Thoracic aorta (tissue), 2 donors: ENCODE results near the gene TRIO. TPM values are rescaled to one million over a fixed set of nuclear protein-coding genes. Genes with fewer than 3 reads are reported as not detected.

Experiments used
- ATAC-seq: fragments of 150-250 bp; one replicate; pipeline ENCODE4 v1.8.0; 2017; ENCODE audit warnings: low read depth; ENCODE audit not compliant: insufficient number of reproducible peaks, low FRiP score
- DNase-seq: peaks from one replicate; pipeline ENCODE4 v3.0.0-alpha.2; 2020; ENCODE audit warnings: low spot score
- H3K27ac ChIP-seq, 2 donors: fragments of 200-600 bp; sonication (generic); 1 replicate in 1 of 2; 2 replicates in 1 of 2; pipeline ENCODE4 v1.5.1; 2016; ENCODE audit warnings: mild to moderate bottlenecking in 2 of 2, moderate library complexity in 2 of 2
- H3K27me3 ChIP-seq: fragments of 200-600 bp; sonication (generic); replicated peaks from 2 replicates; pipeline ENCODE4 v1.6.0; 2016; ENCODE audit warnings: mild to moderate bottlenecking; ENCODE audit not compliant: insufficient read depth
- H3K36me3 ChIP-seq: fragments of 200-600 bp; sonication (generic); one replicate; pipeline ENCODE4 v1.5.1; 2016
- H3K4me1 ChIP-seq, 2 donors: fragments of 200-600 bp; sonication (generic); 1 replicate in 1 of 2; 2 replicates in 1 of 2; pipeline versions ENCODE4 v1.5.1 to v1.6.0; 2016; ENCODE audit warnings: low read depth in 2 of 2, mild to moderate bottlenecking in 1 of 2; ENCODE audit not compliant: control insufficient read depth in 1 of 2
- H3K4me3 ChIP-seq: fragments of 200-600 bp; sonication (generic); 2 replicates; pipeline ENCODE4 v1.5.1; 2016; ENCODE audit warnings: mild to moderate bottlenecking
- H3K9me3 ChIP-seq: fragments of 200-600 bp; sonication (generic); 2 replicates; pipeline ENCODE4 v1.5.1; 2016
- total RNA-seq, 2 donors: library from RNA; depleted of rRNA; stranded (reverse); fragments of >200 nt; gene quantifications; one replicate each; pipeline versions ENCODE4 v1.1.0 to v1.2.3, GENCODE V29; 2016
- TF ChIP-seq, protein P1 (sequence below): fragments of 200-600 bp; sonication (generic); IDR thresholded peaks from one replicate; pipeline ENCODE4 v1.5.1; 2019; ENCODE audit warnings: antibody characterized with exemption

Gene TRIO
- total RNA-seq, 2 donors from 2014 or later: 219 to 300 TPM

DNA sequence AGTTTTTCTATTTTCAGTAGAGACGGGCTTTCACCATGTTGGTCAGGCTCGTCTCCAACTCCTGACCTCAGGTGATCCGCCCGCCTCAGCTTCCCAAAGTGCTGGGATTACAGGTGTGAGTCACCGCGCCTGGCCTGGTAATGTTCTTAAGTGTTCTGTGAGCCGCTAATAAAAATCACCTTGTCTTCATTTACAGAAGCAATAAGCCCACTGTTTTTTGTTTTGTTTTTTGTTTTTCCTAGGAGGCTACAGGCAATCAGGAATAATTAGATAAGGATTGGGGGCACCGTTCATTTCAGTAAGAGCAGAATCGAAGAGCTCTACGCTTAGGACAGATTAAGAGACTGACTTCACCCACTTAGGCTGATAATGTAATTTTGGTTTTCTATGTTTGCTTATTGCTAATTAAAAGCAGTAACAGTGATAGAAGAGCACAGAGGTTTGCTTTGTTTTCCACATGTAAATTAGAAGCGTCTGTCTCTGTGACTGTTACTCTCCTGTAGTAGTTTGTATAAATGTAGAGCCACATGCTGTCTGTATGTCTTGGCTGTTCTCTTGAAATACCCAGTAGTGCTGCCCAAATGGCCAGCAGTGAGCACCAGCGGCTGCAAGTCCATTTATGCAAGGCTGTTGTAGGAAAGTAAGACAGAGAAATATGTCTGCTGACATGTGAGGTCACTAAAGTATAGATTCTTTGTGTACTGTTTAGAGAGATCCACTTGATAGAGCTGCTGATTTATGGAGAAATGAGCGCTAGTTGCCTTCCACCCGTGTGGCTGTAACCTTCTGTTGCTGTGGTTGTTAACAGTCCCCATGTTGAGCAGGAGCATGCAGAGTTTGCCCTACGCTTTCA is 30.5 kb downstream of the TRIO start:
- H3K27ac ChIP-seq: no peak overlapping the region
- H3K9me3 ChIP-seq: no peaks in the 10 kb centered on the region
- DNase-seq (no peak), ATAC-seq (no peak)
- H3K4me3 ChIP-seq: peak overlapping the region; percentile 20
- TF ChIP-seq, protein P1, sequence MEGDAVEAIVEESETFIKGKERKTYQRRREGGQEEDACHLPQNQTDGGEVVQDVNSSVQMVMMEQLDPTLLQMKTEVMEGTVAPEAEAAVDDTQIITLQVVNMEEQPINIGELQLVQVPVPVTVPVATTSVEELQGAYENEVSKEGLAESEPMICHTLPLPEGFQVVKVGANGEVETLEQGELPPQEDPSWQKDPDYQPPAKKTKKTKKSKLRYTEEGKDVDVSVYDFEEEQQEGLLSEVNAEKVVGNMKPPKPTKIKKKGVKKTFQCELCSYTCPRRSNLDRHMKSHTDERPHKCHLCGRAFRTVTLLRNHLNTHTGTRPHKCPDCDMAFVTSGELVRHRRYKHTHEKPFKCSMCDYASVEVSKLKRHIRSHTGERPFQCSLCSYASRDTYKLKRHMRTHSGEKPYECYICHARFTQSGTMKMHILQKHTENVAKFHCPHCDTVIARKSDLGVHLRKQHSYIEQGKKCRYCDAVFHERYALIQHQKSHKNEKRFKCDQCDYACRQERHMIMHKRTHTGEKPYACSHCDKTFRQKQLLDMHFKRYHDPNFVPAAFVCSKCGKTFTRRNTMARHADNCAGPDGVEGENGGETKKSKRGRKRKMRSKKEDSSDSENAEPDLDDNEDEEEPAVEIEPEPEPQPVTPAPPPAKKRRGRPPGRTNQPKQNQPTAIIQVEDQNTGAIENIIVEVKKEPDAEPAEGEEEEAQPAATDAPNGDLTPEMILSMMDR: no peak
- H3K27me3 ChIP-seq: no peaks in the 10 kb centered on the region
- no peaks in the 10 kb centered on the region for H3K36me3 ChIP-seq
- H3K4me1 ChIP-seq: peaks cover 47 to 78% of the 10 kb centered on the region in 2 donors

DNA sequence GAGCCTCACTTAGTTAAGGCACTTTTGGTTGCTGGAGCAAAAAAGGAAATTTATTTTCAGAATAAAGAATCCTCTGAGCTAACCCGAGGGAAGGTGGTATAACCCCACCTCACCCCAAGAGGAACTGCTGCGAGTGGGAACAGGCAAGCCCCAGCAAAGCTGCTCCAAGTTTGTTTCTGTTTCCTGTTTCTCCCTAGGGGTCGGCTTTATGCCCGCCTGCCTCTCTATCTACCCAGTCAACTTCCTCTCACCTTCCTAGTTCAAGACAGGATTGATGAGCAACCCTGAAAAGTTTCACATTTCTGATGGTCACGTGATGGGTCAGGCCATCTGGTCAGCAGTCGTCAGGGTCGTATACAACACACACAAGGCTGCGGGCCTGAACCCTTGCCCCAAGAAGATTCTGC is 31.1 kb downstream of the TRIO start:
- H3K4me1 ChIP-seq: peaks cover 50 to 78% of the 10 kb centered on the region in 2 donors
- H3K4me3 ChIP-seq: peak overlapping the region; percentile 20
- no peaks in the 10 kb centered on the region for H3K27me3 ChIP-seq
- no peak for ATAC-seq
- TF ChIP-seq, protein P1: no peak
- H3K27ac ChIP-seq: no peak overlapping the region
- H3K9me3 ChIP-seq: no peaks in the 10 kb centered on the region
- DNase-seq: no peak
- H3K36me3 ChIP-seq: no peaks in the 10 kb centered on the region

DNA sequence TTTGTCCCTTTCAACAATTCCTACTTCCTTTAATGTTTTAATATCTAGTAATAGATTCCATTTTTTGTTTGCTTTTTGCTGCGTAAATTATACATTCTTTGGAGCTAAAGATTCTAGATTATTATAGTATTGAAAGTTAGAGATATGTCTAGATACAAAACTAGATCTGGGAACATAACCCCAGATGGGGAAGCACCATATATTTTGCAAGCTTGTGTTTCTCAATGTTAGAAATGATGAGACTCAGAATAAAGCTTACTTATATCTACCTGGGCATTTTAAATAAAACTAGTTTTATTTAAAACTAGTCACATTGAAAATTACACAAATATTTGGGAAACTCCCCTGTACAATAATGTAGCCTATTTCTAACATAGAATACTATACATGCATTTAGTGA is 32.2 kb downstream of the TRIO start:
- Histone ChIP-seq H3K27ac (no peak overlapping the region), H3K27me3 (no peaks in the 10 kb centered on the region), H3K36me3 (no peaks in the 10 kb centered on the region), H3K4me3 (no peak overlapping the region), H3K4me1 (peaks cover 54 to 80% of the 10 kb centered on the region in 2 donors), H3K9me3 (no peaks in the 10 kb centered on the region)
- DNase-seq: no peak
- TF ChIP-seq, protein P1: no peak
- no peak for ATAC-seq

DNA sequence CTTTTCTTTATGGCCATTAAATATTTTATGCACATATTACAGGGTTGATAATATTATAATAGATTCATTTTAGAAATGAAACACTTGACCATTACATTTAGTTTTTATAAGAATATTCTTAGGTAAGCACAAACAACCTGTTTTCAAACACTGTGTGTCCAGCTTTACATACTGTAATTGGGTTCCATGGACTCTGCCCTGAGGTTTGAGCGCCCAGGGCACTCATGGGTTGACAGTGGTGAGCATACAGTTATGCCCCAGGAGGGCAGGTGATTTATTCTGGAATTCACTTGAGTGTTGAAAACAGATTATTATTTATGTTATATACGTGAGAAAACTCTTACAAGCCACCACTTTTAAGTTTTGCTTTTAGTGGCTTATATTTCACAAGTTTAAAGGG is 33.7 kb downstream of the TRIO start:
- Histone ChIP-seq H3K4me1 (peaks cover 56 to 83% of the 10 kb centered on the region in 2 donors), H3K27ac (no peak overlapping the region), H3K4me3 (no peak overlapping the region), H3K27me3 (no peaks in the 10 kb centered on the region), H3K36me3 (no peaks in the 10 kb centered on the region), H3K9me3 (no peaks in the 10 kb centered on the region)
- TF ChIP-seq, protein P1: no peak
- no peak for DNase-seq
- no peak for ATAC-seq

DNA sequence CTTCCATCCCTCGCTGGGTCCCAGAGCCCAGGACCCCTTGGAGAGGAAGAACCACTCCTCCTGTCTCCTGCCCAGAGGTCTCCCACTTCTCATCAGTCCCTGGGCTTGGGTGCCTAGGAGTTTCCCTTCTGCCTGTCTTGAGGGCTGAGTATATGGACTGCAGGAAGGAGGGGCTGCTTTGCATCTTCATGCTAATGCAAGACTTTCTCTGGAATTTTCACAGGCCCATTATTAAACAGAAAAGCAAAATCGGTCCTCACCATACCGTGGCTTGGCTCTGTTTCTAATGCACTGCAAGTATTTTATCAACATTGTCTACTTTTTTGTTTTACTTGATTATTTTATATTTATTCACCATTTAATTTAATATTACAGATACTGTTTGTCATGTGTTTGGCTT is 34.5 kb downstream of the TRIO start:
- no peak for DNase-seq
- ATAC-seq: no peak
- Histone ChIP-seq H3K27ac (no peak overlapping the region), H3K27me3 (no peaks in the 10 kb centered on the region), H3K9me3 (no peaks in the 10 kb centered on the region), H3K4me1 (peaks cover 55 to 83% of the 10 kb centered on the region in 2 donors), H3K36me3 (no peaks in the 10 kb centered on the region), H3K4me3 (no peak overlapping the region)
- TF ChIP-seq, protein P1: no peak
